ENCODE data around the gene SMIM31. TPM values are rescaled to one million over a fixed set of nuclear protein-coding genes. Genes with fewer than 3 reads are reported as not detected.

SMIM31 gene
- total and polyA plus RNA-seq, 2 donors (not counting 1 experiment from before 2014, with no cell fraction given), result not detected

- intact Hi-C loops (cut with micrococcal nuclease), result no loop called here
- TF ChIP-seq EZH2 (IDR thresholded peaks at IDR 0.05; ENCODE audit: borderline replicate concordance, insufficient read depth, low read depth, low read length, poor library complexity, severe bottlenecking), result no peak
- TF ChIP-seq CTCF (IDR thresholded peaks at IDR 0.05), result no peak
- Histone ChIP-seq H3K36me3 (replicated peaks in 1 of 2; ENCODE audit: control extremely low read depth in 1 of 2, control insufficient read depth in 1 of 2, extremely low read depth in 1 of 2, insufficient read depth in 2 of 2, low read length in 1 of 2) (no peaks in the 10 kb centered on the region), H4K20me1 (ENCODE audit: control insufficient read depth, insufficient read depth, low read length, poor library complexity, severe bottlenecking) (no peaks in the 10 kb centered on the region), H3K4me1 (ENCODE audit: control insufficient read depth in 2 of 2, insufficient read depth in 2 of 2, low read length in 2 of 2) (no peaks in the 10 kb centered on the region), H3K9ac (ENCODE audit: low read length) (no peak overlapping the region), H3K9me3 (ENCODE audit: control extremely low read depth in 1 of 3, control insufficient read depth in 2 of 3, insufficient read depth in 1 of 3, low read length in 2 of 3) (no peaks in the 10 kb centered on the region), H3K27ac (ENCODE audit: low read length in 2 of 2) (no peak overlapping the region), H3K4me2 (replicated peaks; ENCODE audit: low read depth, low read length, poor library complexity, severe bottlenecking) (no peak overlapping the region), H2AFZ (ENCODE audit: insufficient read depth, low read depth, low read length, poor library complexity, severe bottlenecking) (no peak overlapping the region), H3K4me3 (ENCODE audit: control extremely low read depth in 1 of 5, extremely low read depth in 1 of 5, insufficient read depth in 1 of 5, low read depth in 2 of 5, low read length in 4 of 5) (no peak overlapping the region), H3K27me3 (replicated peaks in 1 of 4; ENCODE audit: control extremely low read depth in 1 of 4, control insufficient read depth in 3 of 4, insufficient read depth in 4 of 4, low read length in 3 of 4) (no peaks in the 10 kb centered on the region), H3K79me2 (ENCODE audit: control insufficient read depth, insufficient read depth, low read length) (no peaks in the 10 kb centered on the region)
- no peak for ATAC-seq (ENCODE audit: low read depth)
- Mint-ChIP-seq H3K9me3 (ENCODE audit: insufficient read depth) (no peaks in the 10 kb centered on the region), H3K4me1 (no peaks in the 10 kb centered on the region), H3K27ac (no peak overlapping the region), H3K27me3 (peaks cover 5% of the 10 kb centered on the region), H3K4me3 (no peak overlapping the region)
- WGBS (ENCODE audit: insufficient coverage), result 100% methylated on average over 1 of the region's 4 CpGs
- no peak for DNase-seq
- POLR2A ChIA-PET, result no interaction called here
- CTCF ChIA-PET, result no interaction called here
Measured at GRCh38 chr4:164846566-164846965, 92.6 kb downstream of the SMIM31 start.

- H3K36me3 ChIP-seq (replicated peaks in 1 of 2; ENCODE audit: control extremely low read depth in 1 of 2, control insufficient read depth in 1 of 2, extremely low read depth in 1 of 2, insufficient read depth in 2 of 2, low read length in 1 of 2), result no peaks in the 10 kb centered on the region
- H3K27ac ChIP-seq (ENCODE audit: low read length in 2 of 2), result no peak overlapping the region
- intact Hi-C loops (cut with micrococcal nuclease), result no loop called here
- H3K9ac ChIP-seq (ENCODE audit: low read length), result no peak overlapping the region
- TF ChIP-seq EZH2 (IDR thresholded peaks at IDR 0.05; ENCODE audit: borderline replicate concordance, insufficient read depth, low read depth, low read length, poor library complexity, severe bottlenecking) (no peak), CTCF (IDR thresholded peaks at IDR 0.05) (no peak)
- no peaks in the 10 kb centered on the region for H3K9me3 ChIP-seq (ENCODE audit: control extremely low read depth in 1 of 3, control insufficient read depth in 2 of 3, insufficient read depth in 1 of 3, low read length in 2 of 3)
- H3K27me3 ChIP-seq (replicated peaks in 1 of 4; ENCODE audit: control extremely low read depth in 1 of 4, control insufficient read depth in 3 of 4, insufficient read depth in 4 of 4, low read length in 3 of 4), result no peaks in the 10 kb centered on the region
- H3K4me1 Mint-ChIP-seq, result no peaks in the 10 kb centered on the region
- WGBS (ENCODE audit: insufficient coverage), result no CpG with 5 or more reads among the region's 3 CpGs
- DNase-seq (no peak), ATAC-seq (ENCODE audit: low read depth) (no peak)
- ChIA-PET POLR2A (no interaction called here), CTCF (no interaction called here)
- H3K4me3 Mint-ChIP-seq, result no peak overlapping the region
- no peaks in the 10 kb centered on the region for H3K4me1 ChIP-seq (ENCODE audit: control insufficient read depth in 2 of 2, insufficient read depth in 2 of 2, low read length in 2 of 2)
- peaks cover 5% of the 10 kb centered on the region for H3K27me3 Mint-ChIP-seq
- H2AFZ ChIP-seq (ENCODE audit: insufficient read depth, low read depth, low read length, poor library complexity, severe bottlenecking), result no peak overlapping the region
- no peaks in the 10 kb centered on the region for H4K20me1 ChIP-seq (ENCODE audit: control insufficient read depth, insufficient read depth, low read length, poor library complexity, severe bottlenecking)
- H3K27ac Mint-ChIP-seq, result no peak overlapping the region
- H3K9me3 Mint-ChIP-seq (ENCODE audit: insufficient read depth), result no peaks in the 10 kb centered on the region
- no peaks in the 10 kb centered on the region for H3K79me2 ChIP-seq (ENCODE audit: control insufficient read depth, insufficient read depth, low read length)
- no peak overlapping the region for H3K4me2 ChIP-seq (replicated peaks; ENCODE audit: low read depth, low read length, poor library complexity, severe bottlenecking)
- H3K4me3 ChIP-seq (ENCODE audit: control extremely low read depth in 1 of 5, extremely low read depth in 1 of 5, insufficient read depth in 1 of 5, low read depth in 2 of 5, low read length in 4 of 5), result no peak overlapping the region
Measured at GRCh38 chr4:164847016-164847415, 93.1 kb downstream of the SMIM31 start.

Data from B cell (primary cell).